ENCODE data around the gene SYNGR3.

DNA sequence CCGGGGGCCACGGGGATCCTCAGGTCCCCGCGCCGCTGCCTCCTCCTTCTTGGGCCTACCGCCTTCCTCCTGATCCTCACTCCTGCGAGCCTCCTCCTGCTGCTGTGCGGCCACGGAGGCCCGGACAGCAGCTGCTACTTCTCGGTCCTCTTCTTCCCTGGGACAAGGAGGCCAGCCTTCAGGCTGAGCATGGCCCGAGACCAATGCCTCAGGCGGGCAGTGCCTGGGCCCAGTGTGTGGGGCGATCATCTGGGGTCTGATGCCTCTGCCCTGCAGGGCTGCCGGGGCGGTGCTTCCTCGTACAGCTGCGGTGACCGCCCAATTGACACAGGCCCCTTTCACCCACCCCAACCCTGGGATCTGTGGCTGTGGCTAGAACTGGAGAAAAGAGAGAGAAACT lies 11.3 kb downstream of the SYNGR3 start:
- no peak for TF ChIP-seq EGR1 (IDR thresholded peaks at IDR 0.05)
- TF ChIP-seq NFIC (IDR thresholded peaks at IDR 0.05), result no peak
- TF ChIP-seq, protein P1, sequence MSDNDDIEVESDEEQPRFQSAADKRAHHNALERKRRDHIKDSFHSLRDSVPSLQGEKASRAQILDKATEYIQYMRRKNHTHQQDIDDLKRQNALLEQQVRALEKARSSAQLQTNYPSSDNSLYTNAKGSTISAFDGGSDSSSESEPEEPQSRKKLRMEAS (IDR thresholded peaks at IDR 0.05), result no peak
- TF ChIP-seq RAD21 (IDR thresholded peaks at IDR 0.05; ENCODE audit: low read depth), result no peak
- TF ChIP-seq YY1 (IDR thresholded peaks at IDR 0.05; ENCODE audit: low read depth), result no peak
- no peak for TF ChIP-seq TCF12 (IDR thresholded peaks at IDR 0.05; ENCODE audit: low read depth)
- TF ChIP-seq EP300 (IDR thresholded peaks at IDR 0.05; ENCODE audit: borderline replicate concordance), result no peak
- TF ChIP-seq, protein P2, sequence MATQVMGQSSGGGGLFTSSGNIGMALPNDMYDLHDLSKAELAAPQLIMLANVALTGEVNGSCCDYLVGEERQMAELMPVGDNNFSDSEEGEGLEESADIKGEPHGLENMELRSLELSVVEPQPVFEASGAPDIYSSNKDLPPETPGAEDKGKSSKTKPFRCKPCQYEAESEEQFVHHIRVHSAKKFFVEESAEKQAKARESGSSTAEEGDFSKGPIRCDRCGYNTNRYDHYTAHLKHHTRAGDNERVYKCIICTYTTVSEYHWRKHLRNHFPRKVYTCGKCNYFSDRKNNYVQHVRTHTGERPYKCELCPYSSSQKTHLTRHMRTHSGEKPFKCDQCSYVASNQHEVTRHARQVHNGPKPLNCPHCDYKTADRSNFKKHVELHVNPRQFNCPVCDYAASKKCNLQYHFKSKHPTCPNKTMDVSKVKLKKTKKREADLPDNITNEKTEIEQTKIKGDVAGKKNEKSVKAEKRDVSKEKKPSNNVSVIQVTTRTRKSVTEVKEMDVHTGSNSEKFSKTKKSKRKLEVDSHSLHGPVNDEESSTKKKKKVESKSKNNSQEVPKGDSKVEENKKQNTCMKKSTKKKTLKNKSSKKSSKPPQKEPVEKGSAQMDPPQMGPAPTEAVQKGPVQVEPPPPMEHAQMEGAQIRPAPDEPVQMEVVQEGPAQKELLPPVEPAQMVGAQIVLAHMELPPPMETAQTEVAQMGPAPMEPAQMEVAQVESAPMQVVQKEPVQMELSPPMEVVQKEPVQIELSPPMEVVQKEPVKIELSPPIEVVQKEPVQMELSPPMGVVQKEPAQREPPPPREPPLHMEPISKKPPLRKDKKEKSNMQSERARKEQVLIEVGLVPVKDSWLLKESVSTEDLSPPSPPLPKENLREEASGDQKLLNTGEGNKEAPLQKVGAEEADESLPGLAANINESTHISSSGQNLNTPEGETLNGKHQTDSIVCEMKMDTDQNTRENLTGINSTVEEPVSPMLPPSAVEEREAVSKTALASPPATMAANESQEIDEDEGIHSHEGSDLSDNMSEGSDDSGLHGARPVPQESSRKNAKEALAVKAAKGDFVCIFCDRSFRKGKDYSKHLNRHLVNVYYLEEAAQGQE (IDR thresholded peaks at IDR 0.05; ENCODE audit: low read depth), result no peak
- no peak for TF ChIP-seq TAF1 (IDR thresholded peaks at IDR 0.05; ENCODE audit: low read depth)
- TF ChIP-seq ZBTB7A (IDR thresholded peaks at IDR 0.05; ENCODE audit: low read depth), result no peak
- TF ChIP-seq CREB1 (IDR thresholded peaks at IDR 0.05; ENCODE audit: low read depth), result no peak
- no peak for TF ChIP-seq CEBPB (IDR thresholded peaks at IDR 0.05)
- no peak for TF ChIP-seq FOXM1 (IDR thresholded peaks at IDR 0.05; ENCODE audit: borderline replicate concordance, low read depth)
